SK-N-MC (cell line): ENCODE results near the gene CYP46A1.

Source experiments
- DNase-seq: peaks from one replicate; pipeline ENCODE4 v3.0.0-alpha.2; 2011; ENCODE audit warnings: low read depth, low spot score
- H3K27ac ChIP-seq: fragments of 200-600 bp; sonication (generic); 2 replicates; pipeline ENCODE4 v1.5.1; 2016; ENCODE audit warnings: mixed run types
- H3K36me3 ChIP-seq: fragments of 200-600 bp; sonication (generic); 2 replicates; pipeline ENCODE4 v1.6.1; 2017; ENCODE audit warnings: antibody characterized with exemption, low read length, mixed read lengths; ENCODE audit not compliant: insufficient read depth
- H3K4me3 ChIP-seq: fragments of 200-600 bp; sonication (generic); 2 replicates; pipeline ENCODE4 v1.5.1; 2016
- H3K9ac ChIP-seq: fragments of 200-600 bp; sonication (generic); 2 replicates; pipeline ENCODE4 v1.8.0; 2017; ENCODE audit warnings: mixed run types, mixed read lengths; ENCODE audit not compliant: insufficient read length
- H3K9me3 ChIP-seq: fragments of 200-600 bp; sonication (generic); 2 replicates; pipeline ENCODE4 v1.6.1; 2017; ENCODE audit warnings: low read depth, mild to moderate bottlenecking, antibody characterized with exemption, low read length, moderate library complexity, mixed read lengths
- EZH2 ChIP-seq: fragments of 200-600 bp; sonication (generic); IDR thresholded peaks from one replicate; pipeline ENCODE4 v1.6.1; 2017; ENCODE audit warnings: antibody characterized with exemption
- FOXP2 ChIP-seq: optimal IDR thresholded peaks from 2 replicates; pipeline ENCODE3; 2011; ENCODE audit warnings: mild to moderate bottlenecking, moderate library complexity; ENCODE audit not compliant: insufficient read depth; ENCODE audit errors: extremely low read length, control extremely low read depth
- POLR2AphosphoS5 ChIP-seq: IDR thresholded peaks from 2 replicates; pipeline ENCODE4 v1.6.1; 2012; ENCODE audit warnings: mild to moderate bottlenecking, low read depth, low read length, borderline replicate concordance

Gene CYP46A1

GRCh38 chr14:99668307-99669295, 15.5 kb upstream of the CYP46A1 start:
- Histone ChIP-seq H3K9me3 (no peaks in the 10 kb centered on the region), H3K9ac (no peak overlapping the region), H3K4me3 (no peak overlapping the region), H3K27ac (0 out of 2 replicates have a peak overlapping the region, but pooled peaks have one; percentile 96), H3K36me3 (no peaks in the 10 kb centered on the region)
- no peak for DNase-seq
- TF ChIP-seq POLR2AphosphoS5 (no peak), EZH2 (no peak), FOXP2 (no peak)

GRCh38 chr14:99670361-99671234, 13.5 kb upstream of the CYP46A1 start:
- peak overlapping the region; percentile 96 for H3K27ac ChIP-seq
- no peak for TF ChIP-seq EZH2
- TF ChIP-seq FOXP2 = peak; percentile 94
- no peaks in the 10 kb centered on the region for H3K9me3 ChIP-seq
- no peaks in the 10 kb centered on the region for H3K36me3 ChIP-seq
- H3K4me3 ChIP-seq = peak overlapping the region; percentile 73
- peak; percentile 86 for DNase-seq
- H3K9ac ChIP-seq = peak overlapping the region; percentile 55

- no peak overlapping the region for H3K9ac ChIP-seq
Measured at GRCh38 chr14:99671235-99672224, 12.6 kb upstream of the CYP46A1 start.

DNA sequence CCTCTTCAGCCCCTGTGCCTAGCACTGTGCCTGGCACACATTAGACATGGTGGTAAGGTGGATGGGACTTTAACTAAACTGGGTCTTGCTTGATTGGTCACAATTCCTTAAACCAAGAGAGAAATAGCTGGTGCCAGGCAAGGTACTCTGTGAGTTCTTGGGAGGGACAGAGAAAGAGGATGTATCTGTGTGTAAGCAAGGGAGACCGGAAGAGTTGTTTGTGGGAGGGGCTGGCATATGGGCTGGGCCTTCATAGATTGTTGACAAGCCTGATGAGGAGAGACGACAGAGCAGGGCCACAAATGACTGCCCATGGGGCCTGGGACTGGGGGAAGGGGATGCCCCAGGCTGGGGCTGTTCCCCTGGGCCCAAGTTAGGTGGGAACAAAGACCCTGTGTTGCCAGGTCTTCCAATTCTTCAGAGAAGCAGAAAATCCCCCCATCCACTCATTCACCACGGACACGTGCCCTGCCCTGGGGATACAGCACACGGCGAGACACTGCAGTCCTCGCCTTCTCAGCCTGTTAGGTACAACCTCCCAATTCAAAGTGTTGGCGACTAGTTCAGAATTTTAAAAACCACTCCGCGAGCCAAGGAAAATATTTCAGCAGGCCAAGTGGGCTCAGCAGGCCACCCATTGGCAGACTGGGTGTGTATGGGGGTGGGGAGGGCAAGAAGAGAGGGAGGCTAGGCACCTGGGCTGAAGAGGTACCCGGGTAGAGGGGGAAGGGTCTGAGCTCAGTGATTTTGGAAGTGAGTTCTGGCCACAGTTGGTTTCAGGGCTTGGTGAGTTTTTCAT, 11.4 kb upstream of the CYP46A1 start:
- Histone ChIP-seq H3K27ac (peak overlapping the region; percentile 75), H3K4me3 (no peak overlapping the region), H3K9ac (no peak overlapping the region), H3K9me3 (peaks cover under 1% of the 10 kb centered on the region; the same call in 1 of the 2 replicates), H3K36me3 (no peaks in the 10 kb centered on the region)
- DNase-seq = no peak
- no peak for TF ChIP-seq POLR2AphosphoS5
- TF ChIP-seq EZH2 = no peak
- no peak for TF ChIP-seq FOXP2

More at GRCh38 chr14:99671235-99672224, 12.6 kb upstream of the CYP46A1 start:
- peak overlapping the region; percentile 73 for H3K4me3 ChIP-seq
- no peak for TF ChIP-seq POLR2AphosphoS5
- TF ChIP-seq EZH2 = no peak
- no peak for TF ChIP-seq FOXP2
- H3K27ac ChIP-seq = peak overlapping the region; percentile 96
- H3K36me3 ChIP-seq = no peaks in the 10 kb centered on the region
- no peak for DNase-seq
- no peaks in the 10 kb centered on the region for H3K9me3 ChIP-seq

DNA sequence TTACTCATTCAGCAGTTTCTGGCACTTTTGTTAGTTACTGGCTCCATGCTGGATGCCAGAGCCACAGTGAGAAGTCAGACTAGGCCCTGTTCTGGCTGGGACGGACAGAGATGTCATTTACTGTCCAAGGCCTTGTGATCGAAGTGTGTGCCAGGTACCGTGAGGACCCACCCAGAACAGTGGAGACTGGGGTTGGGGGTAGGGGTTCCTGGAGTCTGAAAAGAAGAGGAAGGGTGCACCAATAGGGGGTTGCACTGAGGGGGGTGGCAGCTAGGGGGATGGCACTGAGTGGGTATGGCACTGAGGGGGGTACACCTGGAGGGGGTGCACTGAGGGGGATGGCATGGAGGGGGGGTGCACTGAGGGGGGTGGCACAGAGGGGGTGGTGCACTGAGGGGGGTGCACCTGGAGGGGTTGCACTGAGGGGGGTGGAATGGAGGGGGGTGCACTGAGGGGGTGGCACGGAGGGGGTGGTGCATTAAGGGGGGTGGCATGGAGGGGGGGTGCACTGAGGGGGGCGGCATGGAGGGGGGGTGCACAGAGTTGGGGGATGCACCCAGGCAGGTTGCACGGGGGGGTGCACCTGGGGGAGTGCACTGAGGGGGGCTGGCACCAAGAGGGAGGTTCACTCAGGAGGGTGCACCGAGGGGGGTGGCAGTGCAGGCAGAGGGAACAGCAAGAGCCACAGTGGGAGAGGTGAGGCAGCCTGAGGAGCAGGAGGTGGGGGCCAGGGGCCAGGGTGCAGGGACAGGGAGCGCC, 10.6 kb upstream of the CYP46A1 start:
- H3K9me3 ChIP-seq = peaks cover 7% of the 10 kb centered on the region; the same call in 1 of the 2 replicates
- no peak for DNase-seq
- no peaks in the 10 kb centered on the region for H3K36me3 ChIP-seq
- TF ChIP-seq EZH2 (no peak), FOXP2 (no peak), POLR2AphosphoS5 (no peak)
- H3K4me3 ChIP-seq = no peak overlapping the region
- peak overlapping the region; percentile 75 for H3K27ac ChIP-seq
- H3K9ac ChIP-seq = no peak overlapping the region

DNA sequence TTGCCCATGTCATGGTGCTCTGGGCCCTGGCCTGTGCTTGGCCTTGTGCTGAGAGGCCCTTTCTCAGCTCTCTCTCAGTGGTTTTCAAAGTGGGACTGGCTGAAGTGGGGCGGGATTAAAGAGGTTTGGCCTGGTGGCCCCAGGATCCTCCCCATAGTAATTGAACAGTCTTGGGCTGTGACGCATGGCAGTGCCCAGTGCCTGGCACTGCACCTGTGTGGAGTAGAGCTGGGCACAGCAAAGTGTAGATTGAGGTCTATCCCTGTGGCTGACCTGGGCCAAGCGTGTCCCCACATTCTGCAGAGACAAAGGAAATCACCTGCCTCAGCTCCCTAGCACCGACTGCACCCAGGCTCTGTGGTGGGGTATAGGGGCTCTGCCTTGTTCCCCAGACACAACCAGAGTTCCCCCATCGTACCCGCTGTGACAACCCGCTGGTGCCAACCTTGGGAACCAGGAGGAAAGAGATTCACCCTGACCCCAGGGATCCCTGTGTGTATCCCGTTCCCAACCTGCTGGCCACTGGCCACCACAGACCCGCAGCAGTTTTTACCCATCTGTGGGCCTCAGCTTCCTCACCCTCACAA, 9.9 kb upstream of the CYP46A1 start:
- no peaks in the 10 kb centered on the region for H3K36me3 ChIP-seq

More for the DNA sequence above, 9.9 kb upstream of the CYP46A1 start:
- no peak for DNase-seq
- Histone ChIP-seq H3K27ac (no peak overlapping the region), H3K9ac (no peak overlapping the region), H3K4me3 (no peak overlapping the region), H3K9me3 (peaks cover 7% of the 10 kb centered on the region; the same call in 1 of the 2 replicates)
- TF ChIP-seq EZH2 (no peak), FOXP2 (no peak), POLR2AphosphoS5 (no peak)
